Uterus (tissue), 4 donors: ENCODE results near the gene FGFR2. TPM values are rescaled to one million over a fixed set of nuclear protein-coding genes. Genes with fewer than 3 reads are reported as not detected.

Experiments used
- DNase-seq, 2 donors: peaks; one replicate each; pipeline ENCODE4 v3.0.0-alpha.2; 2019 to 2020
- H3K27ac ChIP-seq, 2 donors: fragments of 200-600 bp; sonication (generic); 1 replicate in 1 of 2; 2 replicates in 1 of 2; pipeline ENCODE4 v1.5.1; 2016 to 2018
- H3K27me3 ChIP-seq, 2 donors: fragments of 200-600 bp; sonication (generic); one replicate each; pipeline ENCODE4 v1.5.1; 2018 to 2019; ENCODE audit warnings: control low read depth in 1 of 2
- H3K36me3 ChIP-seq, 2 donors: fragments of 200-600 bp; sonication (generic); one replicate each; pipeline ENCODE4 v1.5.1; 2019; ENCODE audit warnings: control low read depth in 1 of 2
- H3K4me1 ChIP-seq, 2 donors: fragments of 200-600 bp; sonication (generic); one replicate each; pipeline ENCODE4 v1.5.1; 2018 to 2019; ENCODE audit warnings: control low read depth in 1 of 2
- H3K4me3 ChIP-seq, 2 donors: fragments of 200-600 bp; sonication (generic); 1 replicate in 1 of 2; 2 replicates in 1 of 2; pipeline ENCODE4 v1.5.1; 2018 to 2019; ENCODE audit warnings: mild to moderate bottlenecking in 1 of 2
- H3K9me3 ChIP-seq, 2 donors: fragments of 200-600 bp; sonication (generic); one replicate each; pipeline ENCODE4 v1.5.1; 2019; ENCODE audit warnings: control low read depth in 1 of 2
- POLR2A ChIP-seq, 2 donors: fragments of 450-650 bp; IDR thresholded peaks; one replicate each; pipeline ENCODE4 v1.6.1; 2016; ENCODE audit warnings: antibody characterized with exemption in 2 of 2, mild to moderate bottlenecking in 1 of 2, moderate library complexity in 1 of 2
- intact Hi-C: fragments of 100-400 bp; cut with DNase I; formaldehyde crosslinking; loops from one replicate; pipeline ENCODE4 v1.15.1; 2023; ENCODE audit warnings: low total_unique reads
- total RNA-seq, 4 donors: library from RNA; depleted of rRNA in 3 of 4; stranded (reverse); fragments of >200 nt in 3 of 4; gene quantifications; one replicate each; pipeline versions ENCODE4 v1.1.0 to v1.2.4, GENCODE V29; 2014 to 2023
- TF ChIP-seq, protein P1 (sequence below), 4 experiments: fragments of 200-600 bp in 2 of 4; fragments of 450-650 bp in 2 of 4; sonication (generic) in 2 of 4; IDR thresholded peaks; one replicate each; pipeline ENCODE4 v1.5.1; 2016 to 2019; ENCODE audit warnings: antibody characterized with exemption in 4 of 4, mild to moderate bottlenecking in 2 of 4, moderate library complexity in 1 of 4
- donor health status: DM: yes; HTN: yes; CAD: no.

The FGFR2 gene
- total RNA-seq, 4 donors from 2014 or later = 27.4 to 159 (median 111) TPM

- Histone ChIP-seq H3K9me3 (no peaks in the 10 kb centered on the region), H3K36me3 (no peaks in the 10 kb centered on the region), H3K27me3 (no peaks in the 10 kb centered on the region), H3K4me1 (peaks cover 0 to 3% of the 10 kb centered on the region in 2 donors), H3K4me3 (no peak overlapping the region), H3K27ac (peak overlapping the region; percentile 1 to 48)
- intact Hi-C loops = no loop called here
- no peak for TF ChIP-seq POLR2A (IDR thresholded peaks at IDR 0.05)
- TF ChIP-seq, protein P1, sequence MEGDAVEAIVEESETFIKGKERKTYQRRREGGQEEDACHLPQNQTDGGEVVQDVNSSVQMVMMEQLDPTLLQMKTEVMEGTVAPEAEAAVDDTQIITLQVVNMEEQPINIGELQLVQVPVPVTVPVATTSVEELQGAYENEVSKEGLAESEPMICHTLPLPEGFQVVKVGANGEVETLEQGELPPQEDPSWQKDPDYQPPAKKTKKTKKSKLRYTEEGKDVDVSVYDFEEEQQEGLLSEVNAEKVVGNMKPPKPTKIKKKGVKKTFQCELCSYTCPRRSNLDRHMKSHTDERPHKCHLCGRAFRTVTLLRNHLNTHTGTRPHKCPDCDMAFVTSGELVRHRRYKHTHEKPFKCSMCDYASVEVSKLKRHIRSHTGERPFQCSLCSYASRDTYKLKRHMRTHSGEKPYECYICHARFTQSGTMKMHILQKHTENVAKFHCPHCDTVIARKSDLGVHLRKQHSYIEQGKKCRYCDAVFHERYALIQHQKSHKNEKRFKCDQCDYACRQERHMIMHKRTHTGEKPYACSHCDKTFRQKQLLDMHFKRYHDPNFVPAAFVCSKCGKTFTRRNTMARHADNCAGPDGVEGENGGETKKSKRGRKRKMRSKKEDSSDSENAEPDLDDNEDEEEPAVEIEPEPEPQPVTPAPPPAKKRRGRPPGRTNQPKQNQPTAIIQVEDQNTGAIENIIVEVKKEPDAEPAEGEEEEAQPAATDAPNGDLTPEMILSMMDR (IDR thresholded peaks at IDR 0.05) = no peak
- DNase-seq = no peak
Measured at GRCh38 chr10:121500701-121501332, 97.4 kb downstream of the FGFR2 start.

DNA sequence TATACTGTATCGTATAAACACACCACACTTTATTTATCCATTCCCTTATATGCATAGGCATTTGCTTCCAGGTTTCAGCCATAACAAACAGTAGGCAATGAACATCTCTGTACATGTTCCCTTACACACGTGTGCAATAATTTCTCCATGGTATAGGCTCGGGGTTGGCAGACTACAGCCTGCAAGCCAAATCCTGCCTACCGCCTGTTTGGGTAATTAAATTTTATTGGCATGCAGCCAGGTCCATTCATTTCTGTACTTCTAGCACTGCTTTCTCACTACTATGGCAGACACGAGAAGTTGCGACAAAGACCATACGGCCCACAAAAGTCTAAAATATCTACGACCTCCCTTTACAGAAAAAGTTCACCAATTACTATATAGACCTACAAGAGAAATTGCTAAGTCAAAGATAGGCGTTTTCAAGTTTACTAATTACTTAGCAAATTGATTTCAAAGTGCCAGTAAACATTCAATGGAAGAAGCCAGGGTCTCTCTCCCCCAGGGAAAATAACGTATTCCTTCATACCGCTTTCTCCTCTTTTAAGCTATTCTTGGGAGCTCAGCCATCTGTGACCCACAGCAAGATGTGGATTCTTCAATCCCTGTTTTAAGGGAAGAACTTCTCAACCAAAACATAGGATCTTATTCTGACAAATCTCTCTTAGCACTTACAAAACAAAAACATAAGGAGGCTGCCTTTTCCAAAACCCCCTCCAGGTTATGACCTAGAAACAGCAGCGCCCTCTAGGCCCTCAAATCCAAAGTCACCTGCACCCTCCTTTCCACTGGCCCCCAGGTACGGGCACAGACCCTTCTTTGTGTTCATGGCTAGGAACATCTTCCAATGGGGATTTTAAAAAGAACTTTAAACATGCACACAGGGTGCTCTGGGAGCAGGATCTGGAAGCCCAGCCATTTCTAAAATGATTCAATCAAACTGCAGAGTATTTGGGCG is 100.5 kb downstream of the FGFR2 start:
- H3K4me1 ChIP-seq = no peaks in the 10 kb centered on the region
- TF ChIP-seq, protein P1 (IDR thresholded peaks at IDR 0.05) = no peak
- TF ChIP-seq POLR2A (IDR thresholded peaks at IDR 0.05) = no peak
- H3K27me3 ChIP-seq = no peaks in the 10 kb centered on the region
- intact Hi-C loops = no loop called here
- H3K4me3 ChIP-seq = no peak overlapping the region
- no peak overlapping the region for H3K27ac ChIP-seq
- H3K36me3 ChIP-seq = no peaks in the 10 kb centered on the region
- H3K9me3 ChIP-seq = no peaks in the 10 kb centered on the region
- DNase-seq = no peak

DNA sequence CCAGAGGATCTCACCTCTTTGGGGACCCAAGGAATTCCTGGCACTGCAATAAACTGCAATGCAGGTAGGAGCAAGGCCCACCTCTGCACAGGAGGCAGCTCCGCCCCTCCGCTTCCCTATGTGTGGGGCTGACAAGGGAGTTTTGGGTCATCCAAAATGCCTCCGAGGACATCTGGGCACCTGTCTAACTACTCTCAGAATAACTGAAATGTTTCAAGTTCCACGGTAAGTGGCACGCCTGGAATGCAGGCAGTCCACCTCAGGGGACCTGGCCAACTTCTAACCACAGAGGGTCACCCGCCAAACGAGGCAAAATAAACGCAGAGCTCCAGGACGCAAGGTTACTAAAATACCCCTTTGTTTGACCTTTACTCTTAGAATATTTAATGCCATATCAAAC is 102.5 kb downstream of the FGFR2 start:
- no peaks in the 10 kb centered on the region for H3K36me3 ChIP-seq

DNA sequence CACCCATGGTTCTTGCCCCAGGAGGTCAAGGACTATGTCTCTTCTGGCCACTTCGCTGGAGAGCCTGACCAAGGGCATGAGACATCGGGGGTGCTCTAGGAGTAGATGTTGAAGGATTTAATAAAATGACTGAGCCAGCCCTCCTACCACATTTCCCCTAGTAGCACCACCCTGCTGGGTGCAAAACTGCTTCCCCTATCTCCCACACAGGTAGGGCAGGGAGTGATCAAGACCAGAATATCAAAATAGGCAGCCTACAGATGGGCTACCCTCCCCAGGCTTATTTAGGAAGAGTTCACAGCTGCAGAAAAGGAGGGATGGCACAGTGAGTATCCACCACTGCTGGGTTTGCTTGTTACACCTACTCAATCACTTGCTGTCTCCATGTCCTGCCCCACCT is 103.9 kb downstream of the FGFR2 start:
- Histone ChIP-seq H3K36me3 (no peaks in the 10 kb centered on the region), H3K27ac (no peak overlapping the region), H3K4me1 (no peaks in the 10 kb centered on the region), H3K27me3 (no peaks in the 10 kb centered on the region), H3K4me3 (no peak overlapping the region), H3K9me3 (no peaks in the 10 kb centered on the region)
- TF ChIP-seq, protein P1 (IDR thresholded peaks at IDR 0.05) = no peak
- no peak for TF ChIP-seq POLR2A (IDR thresholded peaks at IDR 0.05)
- intact Hi-C loops = no loop called here
- no peak for DNase-seq

More for the DNA sequence above, 102.5 kb downstream of the FGFR2 start:
- Histone ChIP-seq H3K4me1 (no peaks in the 10 kb centered on the region), H3K27ac (no peak overlapping the region), H3K4me3 (no peak overlapping the region), H3K9me3 (no peaks in the 10 kb centered on the region), H3K27me3 (no peaks in the 10 kb centered on the region)
- no peak for TF ChIP-seq POLR2A (IDR thresholded peaks at IDR 0.05)
- TF ChIP-seq, protein P1 (IDR thresholded peaks at IDR 0.05) = no peak
- intact Hi-C loops = no loop called here
- DNase-seq = no peak

GRCh38 chr10:121493521-121493920 is 104.7 kb downstream of the FGFR2 start:
- intact Hi-C loops = no loop called here
- H3K4me1 ChIP-seq = no peaks in the 10 kb centered on the region
- H3K36me3 ChIP-seq = no peaks in the 10 kb centered on the region
- no peak overlapping the region for H3K4me3 ChIP-seq
- no peaks in the 10 kb centered on the region for H3K27me3 ChIP-seq
- H3K27ac ChIP-seq = no peak overlapping the region
- no peaks in the 10 kb centered on the region for H3K9me3 ChIP-seq
- TF ChIP-seq POLR2A (IDR thresholded peaks at IDR 0.05) = no peak
- TF ChIP-seq, protein P1 (IDR thresholded peaks at IDR 0.05) = no peak
- DNase-seq = no peak
